Epithelial cell of esophagus (primary cell): ENCODE results near the gene FUS.

Experiments
- DNase-seq: peaks from one replicate; pipeline ENCODE4 v3.0.0; 2010; ENCODE audit warnings: low read depth
- H3K4me3 ChIP-seq: 2 replicates; pipeline ENCODE4 v1.5.1; 2011; ENCODE audit warnings: mild to moderate bottlenecking, low read length, control low read depth
- CTCF ChIP-seq: IDR thresholded peaks from 2 replicates; pipeline ENCODE4 v1.5.1; 2011; ENCODE audit warnings: low read depth, mild to moderate bottlenecking, low read length, control low read depth, inconsistent platforms; ENCODE audit not compliant: insufficient read depth; ENCODE audit errors: missing control alignments

Gene FUS

GRCh38 chr16:31182391-31182790, 2.5 kb downstream of the FUS start:
- no peak for TF ChIP-seq CTCF
- DNase-seq = no peak
- H3K4me3 ChIP-seq = peak overlapping the region; percentile 88

GRCh38 chr16:31183432-31184428, 3.8 kb downstream of the FUS start:
- no peak overlapping the region for H3K4me3 ChIP-seq
- no peak for DNase-seq
- TF ChIP-seq CTCF = no peak

GRCh38 chr16:31184888-31185287, 4.9 kb downstream of the FUS start:
- DNase-seq = no peak
- TF ChIP-seq CTCF = no peak
- no peak overlapping the region for H3K4me3 ChIP-seq

GRCh38 chr16:31185339-31185738, 5.4 kb downstream of the FUS start:
- H3K4me3 ChIP-seq = no peak overlapping the region
- DNase-seq = no peak
- no peak for TF ChIP-seq CTCF

GRCh38 chr16:31186176-31186575, 6.2 kb downstream of the FUS start:
- DNase-seq = no peak
- no peak overlapping the region for H3K4me3 ChIP-seq
- no peak for TF ChIP-seq CTCF

- H3K4me3 ChIP-seq = no peak overlapping the region
- no peak for DNase-seq
- no peak for TF ChIP-seq CTCF
Measured at GRCh38 chr16:31186930-31187807, 7.2 kb downstream of the FUS start.
